Activated T-cell treated with anti-CD3 and anti-CD28 coated beads, Interleukin-2, amount 50 U/mL, for 1 hour (primary cell): ENCODE results near the gene VEGFB.

Source experiments
- DNase-seq: peaks from one replicate; pipeline ENCODE4 v3.0.0-alpha.2; 2020

Gene VEGFB

GRCh38 chr11:64263021-64263946, 28.9 kb downstream of the VEGFB start:
- DNase-seq, result no peak

- no peak for DNase-seq
Observed at GRCh38 chr11:64263947-64264317, 29.5 kb downstream of the VEGFB start.

GRCh38 chr11:64264371-64264852, 30.0 kb downstream of the VEGFB start:
- no peak for DNase-seq

GRCh38 chr11:64265176-64266160, 31.1 kb downstream of the VEGFB start:
- no peak for DNase-seq

- DNase-seq, result no peak
Observed at GRCh38 chr11:64266339-64266738, 32.0 kb downstream of the VEGFB start.

GRCh38 chr11:64267207-64267945, 33.0 kb downstream of the VEGFB start:
- DNase-seq, result no peak

GRCh38 chr11:64268025-64268892, 33.9 kb downstream of the VEGFB start:
- no peak for DNase-seq

GRCh38 chr11:64268893-64269539, 34.6 kb downstream of the VEGFB start:
- DNase-seq, result no peak

- peak; percentile 98 for DNase-seq
Observed at GRCh38 chr11:64269540-64270220, 35.3 kb downstream of the VEGFB start.

- DNase-seq, result no peak
Observed at GRCh38 chr11:64275031-64275800, 40.8 kb downstream of the VEGFB start.

- DNase-seq, result no peak
Observed at GRCh38 chr11:64275841-64276240, 41.5 kb downstream of the VEGFB start.

- DNase-seq, result no peak
Observed at GRCh38 chr11:64276653-64277431, 42.5 kb downstream of the VEGFB start.

- no peak for DNase-seq
Observed at GRCh38 chr11:64278576-64279190, 44.3 kb downstream of the VEGFB start.

- no peak for DNase-seq
Observed at GRCh38 chr11:64281957-64282770, 47.8 kb downstream of the VEGFB start.

- DNase-seq, result no peak
Observed at GRCh38 chr11:64283092-64283491, 48.7 kb downstream of the VEGFB start.

- peak; percentile 92 for DNase-seq
Observed at GRCh38 chr11:64284048-64284961, 49.9 kb downstream of the VEGFB start, which contains the start of gene BAD. Gene BAD, minus strand, starts transcription at chr11:64284665. Its CDS starts 297 bp downstream, at chr11:64284368.
